CD4-positive, alpha-beta T cell treated with Interleukin-17A for 1 hour (primary cell): ENCODE results near the gene PNPLA5.
"Not testable (repeated sequence)": the region's sequence is repeated elsewhere in the genome, so short reads cannot be mapped to it uniquely, and the experiment has no call there.

Source experiments
- DNase-seq: peaks from one replicate; pipeline ENCODE4 v3.0.0-alpha.2; 2020

The PNPLA5 gene, protein sequence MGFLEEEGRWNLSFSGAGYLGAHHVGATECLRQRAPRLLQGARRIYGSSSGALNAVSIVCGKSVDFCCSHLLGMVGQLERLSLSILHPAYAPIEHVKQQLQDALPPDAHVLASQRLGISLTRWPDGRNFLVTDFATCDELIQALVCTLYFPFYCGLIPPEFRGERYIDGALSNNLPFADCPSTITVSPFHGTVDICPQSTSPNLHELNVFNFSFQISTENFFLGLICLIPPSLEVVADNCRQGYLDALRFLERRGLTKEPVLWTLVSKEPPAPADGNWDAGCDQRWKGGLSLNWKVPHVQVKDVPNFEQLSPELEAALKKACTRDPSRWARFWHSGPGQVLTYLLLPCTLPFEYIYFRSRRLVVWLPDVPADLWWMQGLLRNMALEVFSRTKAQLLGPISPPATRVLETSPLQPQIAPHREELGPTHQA

DNA sequence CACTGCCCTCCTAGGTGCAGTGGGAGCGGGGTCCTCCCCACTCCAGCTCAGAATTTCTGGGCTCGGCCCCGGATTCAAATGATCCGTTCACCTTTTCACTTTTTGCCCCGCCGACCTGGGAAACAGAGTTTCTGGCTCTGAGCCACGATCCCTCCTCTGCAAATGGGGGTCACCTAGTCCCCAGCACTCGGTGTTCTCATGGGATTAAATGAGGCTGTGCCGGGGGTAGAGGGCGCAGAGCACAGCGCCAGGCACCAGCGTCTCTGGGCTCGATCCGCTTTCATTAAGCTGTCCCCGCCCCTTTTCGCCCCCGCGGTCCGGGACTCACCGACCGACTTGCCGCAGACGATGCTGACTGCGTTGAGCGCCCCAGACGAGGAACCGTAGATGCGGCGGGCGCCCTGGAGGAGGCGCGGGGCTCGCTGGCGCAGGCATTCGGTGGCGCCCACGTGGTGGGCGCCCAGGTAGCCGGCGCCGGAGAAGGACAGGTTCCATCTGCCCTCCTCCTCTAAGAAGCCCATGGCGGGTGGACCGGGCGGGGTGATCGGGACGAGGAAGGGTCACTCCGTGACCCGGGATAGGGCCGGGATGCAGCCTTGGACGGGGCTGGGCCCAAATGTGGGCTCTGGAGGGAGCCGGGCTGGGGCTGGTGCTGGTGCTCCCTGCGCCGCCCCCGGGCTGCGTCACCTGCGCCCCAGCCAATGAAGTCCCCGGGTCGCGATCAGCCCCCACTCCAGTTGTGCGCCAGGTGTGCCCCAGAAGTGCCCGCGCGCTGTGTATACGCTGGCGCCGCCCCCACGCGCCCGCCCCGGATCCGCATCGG, at the start of gene PNPLA5:
TSS of gene PNPLA5 (minus strand) at position 654 of the 823 bp plus-strand sequence. CDS start at position 521, 133 bp downstream.
- DNase-seq = no peak

DNA sequence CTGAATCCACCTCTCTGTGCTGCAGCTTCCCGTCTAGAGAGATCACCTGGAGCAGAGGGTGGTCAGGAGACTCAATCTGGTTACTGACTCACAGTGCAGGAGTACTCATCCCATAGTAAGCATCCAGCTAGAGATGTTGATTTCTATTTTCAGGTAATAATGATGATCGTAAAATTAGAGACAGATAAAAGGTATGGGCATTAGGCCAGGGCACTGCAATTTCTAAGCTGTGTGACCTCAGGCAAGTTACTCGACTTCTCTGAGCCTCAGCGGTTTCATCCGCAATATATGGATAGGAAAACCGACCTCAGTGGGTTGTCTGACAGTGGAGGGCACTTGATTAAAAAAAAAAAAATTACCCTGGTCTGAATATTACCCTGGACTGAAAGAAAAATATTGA, 49.6 kb upstream of the PNPLA5 start:
- DNase-seq = no peak

DNA sequence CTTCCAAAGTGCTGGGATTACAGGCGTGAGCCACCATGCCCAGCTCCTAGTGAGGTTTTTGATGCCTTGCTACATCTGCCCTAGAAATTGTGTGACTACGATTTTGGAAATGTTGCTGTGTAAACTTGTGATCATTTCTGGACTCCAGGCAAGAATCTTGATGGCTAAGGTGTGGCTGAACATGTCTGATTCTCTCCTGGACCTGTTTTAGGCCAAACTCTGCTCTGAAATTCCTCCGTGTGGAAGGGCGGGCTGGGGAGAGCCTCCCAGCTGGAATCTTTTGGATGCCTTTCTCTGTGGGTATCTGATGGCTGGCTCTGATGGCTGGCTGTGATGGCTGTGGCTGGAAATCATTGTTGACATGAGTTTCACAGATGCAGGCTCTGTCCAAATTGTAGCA, 40.0 kb upstream of the PNPLA5 start:
- no peak for DNase-seq

DNA sequence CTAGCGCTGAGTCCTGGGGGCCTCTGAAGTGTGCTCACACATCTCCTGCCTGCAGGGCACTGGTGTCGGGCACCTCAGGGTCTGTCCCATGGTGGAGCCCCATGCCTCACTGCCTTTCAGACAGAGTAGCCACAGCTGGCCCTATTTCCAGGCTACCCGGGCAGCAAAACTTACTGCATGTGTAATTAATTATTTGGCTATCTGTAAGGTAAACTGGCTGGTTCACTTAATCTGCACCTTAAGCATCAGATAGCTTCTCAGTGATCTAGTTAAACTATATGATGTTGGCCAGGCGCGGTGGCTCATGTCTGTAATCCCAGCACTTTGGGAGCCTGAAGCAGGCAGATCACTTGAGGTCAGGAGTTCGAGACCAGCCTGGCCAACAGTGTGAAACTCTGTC, 37.1 kb upstream of the PNPLA5 start:
- DNase-seq = no peak

DNA sequence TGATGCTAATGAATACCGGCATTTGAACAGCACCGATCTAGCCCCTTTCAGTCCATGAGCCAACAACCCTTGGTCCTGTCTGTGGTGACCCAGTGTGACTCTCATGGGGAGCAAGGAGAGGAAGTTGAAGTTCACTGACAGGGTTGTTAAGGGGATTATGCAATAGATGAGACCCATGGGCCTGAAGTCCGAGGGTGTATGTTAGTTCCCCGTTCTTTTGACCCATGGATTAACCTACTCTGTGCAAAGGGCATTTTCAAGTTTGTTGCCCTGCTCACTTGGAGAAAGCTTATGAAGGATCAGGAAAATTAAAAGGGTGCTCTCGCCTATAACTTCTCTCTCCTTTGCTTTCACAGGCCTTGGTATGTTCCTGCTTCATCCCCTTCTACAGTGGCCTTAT, 36.7 kb upstream of the PNPLA5 start:
- DNase-seq = no peak

DNA sequence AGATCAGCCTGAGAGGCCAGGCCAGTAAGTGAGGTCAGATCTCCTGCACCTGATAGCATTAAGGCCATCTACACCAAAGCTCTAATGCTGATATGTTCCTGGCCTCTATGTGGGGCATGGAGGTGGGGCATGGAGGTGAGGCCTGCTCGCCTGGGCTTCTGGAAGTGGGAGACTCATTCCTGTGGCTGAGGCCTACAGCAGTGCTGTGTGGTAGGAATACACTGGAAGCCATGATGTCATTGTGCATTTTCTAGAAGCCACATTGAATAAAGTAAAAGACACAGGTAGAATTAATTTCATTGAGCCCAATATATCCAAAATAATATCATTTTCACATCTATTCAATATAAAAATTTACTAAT, 34.5 kb upstream of the PNPLA5 start:
- DNase-seq = no peak

DNA sequence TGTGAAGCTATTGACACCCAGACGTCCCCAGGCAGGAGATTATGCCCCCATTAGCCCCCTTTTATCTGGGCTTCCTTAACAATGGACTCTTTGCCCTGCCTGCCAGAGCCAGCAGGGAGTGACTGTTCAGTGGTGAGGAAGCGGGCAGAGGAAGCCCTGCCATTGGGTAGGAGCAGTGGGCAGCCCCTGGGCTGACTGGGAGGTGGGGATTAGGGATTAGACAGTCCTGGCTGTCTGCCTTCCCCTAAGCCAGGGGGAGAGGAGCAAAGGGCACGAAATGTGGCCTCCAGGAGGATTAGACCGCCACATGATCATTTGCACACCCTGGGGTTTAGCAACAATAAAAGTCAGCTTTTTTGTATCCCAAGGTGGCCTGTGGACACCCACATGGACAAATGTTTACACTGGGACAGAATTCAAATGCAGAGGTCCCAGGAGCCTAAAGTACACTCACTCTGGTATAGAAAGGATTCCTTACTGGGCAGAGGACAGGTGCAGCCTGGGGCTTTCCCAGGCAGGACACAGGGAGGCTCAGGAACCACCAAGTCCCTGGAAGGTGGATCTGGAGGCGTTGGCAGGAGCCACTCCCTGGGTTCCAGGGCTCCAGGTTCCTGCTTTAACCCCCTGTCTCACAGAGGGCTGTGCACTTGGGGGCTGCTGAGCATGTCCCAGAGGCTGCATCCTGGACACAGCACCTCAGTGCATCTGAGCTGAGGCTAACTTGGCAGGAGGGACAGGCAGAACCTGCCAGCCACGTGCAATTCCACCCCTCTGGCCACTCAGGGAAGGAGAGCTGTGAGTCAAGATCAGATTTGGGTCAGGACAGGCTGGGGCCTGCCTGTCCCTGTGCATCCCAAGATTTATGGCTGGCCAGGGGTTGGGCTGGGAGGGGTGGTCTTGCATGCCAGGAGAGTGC, 33.9 kb upstream of the PNPLA5 start:
- no peak for DNase-seq

DNA sequence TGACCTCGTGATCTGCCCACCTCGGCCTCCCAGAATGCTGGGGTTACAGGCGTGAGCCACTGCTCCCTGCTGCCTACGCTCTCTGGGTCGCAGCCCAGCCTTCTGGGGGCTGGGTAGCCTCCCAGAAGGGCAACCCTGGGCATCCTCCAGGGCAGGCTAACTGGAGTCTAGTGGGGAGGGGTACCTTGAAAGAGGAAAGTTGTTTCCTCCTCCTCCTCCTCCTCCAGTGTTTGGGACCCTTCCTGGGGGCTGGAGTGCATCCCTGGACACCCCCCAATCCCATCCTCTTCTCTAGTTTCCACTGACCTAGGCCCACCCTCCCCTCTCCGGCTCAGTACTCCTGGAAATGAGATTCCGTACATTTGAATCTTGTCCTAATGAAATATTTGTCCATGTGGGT, 33.1 kb upstream of the PNPLA5 start:
- no peak for DNase-seq

DNA sequence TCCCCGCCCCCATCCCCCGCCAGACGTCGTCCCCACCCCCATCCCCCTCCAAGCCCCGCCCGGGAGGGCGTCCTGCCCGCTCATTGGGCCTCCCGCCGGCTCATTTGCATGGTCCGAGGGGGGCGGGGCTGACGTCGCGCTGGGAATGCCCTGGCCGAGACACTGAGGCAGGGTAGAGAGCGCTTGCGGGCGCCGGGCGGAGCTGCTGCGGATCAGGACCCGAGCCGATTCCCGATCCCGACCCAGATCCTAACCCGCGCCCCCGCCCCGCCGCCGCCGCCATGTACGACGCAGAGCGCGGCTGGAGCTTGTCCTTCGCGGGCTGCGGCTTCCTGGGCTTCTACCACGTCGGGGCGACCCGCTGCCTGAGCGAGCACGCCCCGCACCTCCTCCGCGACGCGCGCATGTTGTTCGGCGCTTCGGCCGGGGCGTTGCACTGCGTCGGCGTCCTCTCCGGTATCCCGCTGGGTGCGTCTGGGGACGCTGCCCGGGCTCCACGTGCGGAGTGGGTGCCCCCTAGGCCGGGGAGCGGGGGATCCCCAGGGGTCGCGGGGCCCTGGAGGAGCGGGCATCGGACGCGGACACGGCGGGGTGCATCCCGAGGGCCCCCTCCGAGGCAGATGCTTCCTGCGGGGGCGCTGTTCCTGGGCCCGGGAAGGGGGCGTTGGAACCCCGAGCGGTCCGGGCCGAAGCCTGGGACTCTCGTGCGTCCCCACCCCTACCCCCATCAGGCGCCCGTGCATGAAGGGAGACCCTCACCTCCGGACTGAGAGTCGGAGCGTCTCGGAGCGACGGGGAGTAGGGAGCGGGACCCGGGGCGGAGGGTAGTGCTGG, 32.0 kb upstream of the PNPLA5 start, which contains the start of gene PNPLA3:
TSS of gene PNPLA3 (plus strand) at position 175 of the 834 bp plus-strand sequence. CDS start at position 282, 107 bp downstream.
- DNase-seq = peak; percentile 77

DNA sequence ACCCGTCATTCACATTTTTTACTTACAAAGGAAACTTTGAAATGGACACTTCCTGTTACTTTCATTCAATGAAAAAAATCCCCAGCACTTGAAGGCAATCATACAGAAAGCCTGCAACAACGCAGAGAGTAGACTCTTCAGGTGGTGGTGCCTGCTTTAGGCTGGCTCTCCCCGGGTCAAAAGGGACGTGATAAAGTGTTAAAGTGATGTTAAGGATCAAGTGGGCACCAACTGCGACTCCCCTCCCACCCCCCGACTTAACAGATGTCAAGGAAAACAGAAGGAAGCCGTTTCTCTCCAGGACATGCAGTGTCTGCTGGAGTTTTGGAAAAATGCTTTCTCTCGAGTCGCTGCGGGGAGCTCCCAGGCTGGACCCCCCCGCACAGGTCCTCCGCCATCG, 31.4 kb upstream of the PNPLA5 start:
- peak; percentile 6 for DNase-seq

DNA sequence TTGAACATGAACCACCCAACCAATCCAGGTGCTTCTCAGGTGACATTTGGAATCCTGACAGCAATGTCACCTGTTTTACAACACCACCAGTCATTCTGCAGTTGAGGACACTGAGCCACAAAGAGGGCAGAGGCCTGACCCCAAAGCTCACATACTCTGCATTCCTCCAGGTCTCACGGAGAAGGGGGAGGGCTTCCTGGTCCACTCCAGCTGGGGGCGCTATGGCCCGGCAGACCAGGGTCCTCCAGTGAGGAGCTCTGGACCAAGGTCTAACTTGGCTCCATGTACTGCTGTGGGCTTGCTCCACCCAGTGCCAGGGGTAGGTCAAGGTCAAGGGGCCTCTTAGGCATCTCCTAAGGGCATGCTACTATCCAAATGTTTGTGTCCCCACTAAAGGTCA, 30.3 kb upstream of the PNPLA5 start:
- no peak for DNase-seq

DNA sequence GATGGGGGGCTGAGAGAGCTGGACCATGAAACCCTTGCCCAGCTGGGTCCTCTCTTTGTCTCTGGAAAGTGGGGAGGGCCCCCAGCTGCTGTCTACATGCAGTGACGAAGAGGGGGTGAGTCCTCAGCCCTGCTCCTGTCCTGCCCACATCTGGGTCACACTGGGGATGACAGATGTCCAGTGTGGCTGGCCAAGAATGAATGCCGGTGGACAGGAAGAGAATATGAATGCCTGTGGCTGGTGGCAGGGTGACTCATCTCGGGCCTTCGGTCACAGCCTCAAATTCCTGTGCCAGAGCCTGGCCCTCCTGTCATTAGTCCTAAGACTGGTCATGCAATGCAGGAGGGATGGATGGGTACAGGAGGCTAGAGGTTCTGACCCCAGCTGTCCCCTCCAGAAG, 29.6 kb upstream of the PNPLA5 start:
- DNase-seq = no peak

DNA sequence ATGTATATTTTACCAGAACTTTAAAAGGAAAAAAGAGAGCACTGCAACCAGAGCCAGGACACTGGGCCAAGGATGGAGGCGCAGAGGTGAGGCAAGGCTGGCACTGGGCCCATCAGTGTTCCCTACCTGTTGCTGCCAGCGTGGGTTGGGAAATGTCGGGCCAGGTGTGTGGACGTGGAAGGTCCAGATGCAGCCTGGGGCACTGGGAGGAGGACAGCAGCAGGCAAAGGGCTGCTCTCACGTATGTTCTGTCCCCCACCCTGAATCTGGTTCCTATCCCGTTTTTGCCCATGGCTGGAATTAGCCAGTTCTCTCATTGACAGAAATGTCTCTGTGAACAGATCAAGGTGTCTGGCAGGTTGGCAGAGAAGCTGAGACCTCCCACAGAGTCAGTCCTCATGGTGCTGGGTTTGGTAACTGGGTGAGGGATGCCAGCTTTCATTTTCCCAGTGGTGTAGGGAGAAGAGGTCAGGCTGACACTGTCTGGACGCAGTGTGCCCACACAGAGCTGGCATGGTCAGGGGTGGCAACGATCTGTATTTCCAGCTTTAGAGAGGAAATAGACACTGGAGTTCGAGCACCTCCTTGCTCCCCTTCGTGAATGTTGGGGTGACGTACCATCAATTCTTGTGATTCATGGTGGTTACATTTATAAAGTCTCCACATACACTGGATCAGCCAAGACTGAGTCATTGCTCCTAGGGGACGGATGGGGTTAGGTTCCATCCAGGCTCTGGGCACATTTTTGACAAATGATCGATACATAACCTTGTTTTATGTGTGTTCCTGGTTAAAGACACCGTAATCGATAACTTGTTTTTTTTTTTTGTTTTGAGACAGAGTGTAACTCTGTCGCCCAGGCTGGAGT, 27.5 kb upstream of the PNPLA5 start:
- DNase-seq = no peak

DNA sequence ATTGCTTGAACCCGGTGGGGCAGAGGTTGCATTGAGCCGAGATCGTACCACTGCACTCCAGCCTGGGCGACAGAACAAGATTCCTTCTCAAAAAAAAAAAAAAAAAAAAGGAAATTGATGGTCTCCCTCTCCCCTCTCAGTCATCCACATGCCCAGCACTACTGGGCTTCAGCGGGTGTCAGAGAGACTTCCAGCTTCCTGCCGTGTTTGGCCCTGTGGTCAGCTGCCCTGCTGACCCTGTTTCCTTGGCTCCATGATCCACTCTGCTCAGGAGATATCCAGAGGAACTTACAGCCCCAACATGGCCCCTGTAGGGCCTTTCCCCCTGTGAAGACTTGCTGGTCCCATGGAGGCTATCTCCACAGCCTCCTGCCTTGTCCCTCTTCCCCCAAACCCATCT, 25.7 kb upstream of the PNPLA5 start:
- DNase-seq = no peak

DNA sequence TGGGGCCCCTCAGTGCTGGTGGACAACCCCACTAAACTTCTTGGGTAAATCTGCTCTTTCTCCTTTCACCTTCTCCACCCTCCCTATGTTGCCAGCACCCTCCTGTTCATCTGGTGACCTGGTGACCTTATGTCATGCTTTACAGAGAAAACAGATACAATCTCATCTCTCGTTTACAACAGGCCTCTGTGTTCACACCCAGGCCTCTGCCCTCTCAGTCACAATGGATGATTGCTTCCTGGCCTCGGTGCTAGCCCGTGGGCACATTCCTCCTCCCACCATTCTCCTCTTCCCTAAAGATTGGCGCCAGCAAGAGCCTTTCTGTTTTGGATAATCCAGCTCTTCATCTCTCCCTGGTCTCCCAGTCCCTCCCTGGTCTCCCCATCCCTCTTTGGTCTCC, 19.5 kb upstream of the PNPLA5 start:
- no peak for DNase-seq

DNA sequence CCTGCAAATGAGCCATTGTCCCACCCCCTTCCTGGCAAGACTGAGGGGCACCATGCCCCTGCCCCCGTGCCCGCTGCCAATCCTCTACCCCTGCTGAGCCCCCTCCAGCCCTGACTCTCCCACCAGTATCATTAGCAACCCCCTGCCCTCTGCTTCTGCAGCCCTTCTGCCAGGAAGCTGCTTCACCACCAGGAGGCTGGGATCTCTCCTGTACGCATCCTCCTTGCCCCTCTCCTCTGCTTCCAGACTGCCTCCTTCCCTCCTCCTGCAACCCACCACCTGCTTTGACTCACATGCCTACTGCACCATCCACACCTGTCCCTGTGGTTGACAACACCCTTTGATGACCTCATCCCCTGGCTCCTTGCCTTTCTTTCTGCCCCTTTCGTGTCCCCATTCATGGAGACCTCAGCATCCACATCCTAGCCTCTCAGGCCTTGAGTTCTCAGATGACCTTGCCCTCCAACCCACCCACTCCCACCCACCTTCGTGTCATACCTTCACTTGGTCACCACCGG, 18.4 kb upstream of the PNPLA5 start:
- DNase-seq = no peak

DNA sequence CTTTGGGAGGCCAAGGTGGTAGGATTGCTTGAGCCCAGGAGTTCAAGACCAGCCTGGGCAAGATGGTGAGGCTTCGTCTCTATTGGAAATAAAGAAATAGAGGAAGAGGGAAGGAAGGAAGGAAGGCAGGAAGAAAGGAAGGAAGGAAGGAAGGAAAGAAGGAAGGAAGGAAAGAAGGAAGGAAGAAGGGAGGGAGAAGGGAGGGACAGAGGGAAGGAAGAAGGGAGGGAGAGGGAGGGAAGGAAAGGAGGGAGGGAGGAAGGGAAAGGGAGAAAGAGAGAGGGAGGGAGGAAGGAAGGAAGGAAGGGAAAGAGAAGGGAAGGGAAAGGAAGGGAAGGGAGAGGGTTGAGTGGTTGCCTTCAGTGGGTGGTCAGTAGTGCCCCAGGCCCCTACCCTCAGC, 17.9 kb upstream of the PNPLA5 start:
- DNase-seq = no peak

DNA sequence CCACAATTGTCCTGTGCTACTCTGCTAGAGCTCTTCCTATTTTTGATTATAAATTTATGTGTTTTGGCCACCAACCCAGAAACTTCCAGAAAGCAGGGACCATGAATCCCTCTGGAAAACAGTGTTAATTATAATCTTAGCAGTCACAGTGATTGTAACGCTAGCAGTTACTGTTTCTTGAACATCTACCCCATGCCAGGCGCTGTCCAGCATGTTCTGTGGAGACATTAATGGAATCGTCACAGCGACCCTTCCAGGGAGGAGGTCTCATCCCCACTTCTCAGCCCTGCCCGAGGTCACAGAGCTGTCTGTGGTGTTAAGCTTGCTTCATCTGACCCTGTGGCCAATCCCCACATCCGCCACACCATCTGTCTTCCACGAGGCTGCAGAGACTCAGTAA, 13.9 kb upstream of the PNPLA5 start:
- no peak for DNase-seq

DNA sequence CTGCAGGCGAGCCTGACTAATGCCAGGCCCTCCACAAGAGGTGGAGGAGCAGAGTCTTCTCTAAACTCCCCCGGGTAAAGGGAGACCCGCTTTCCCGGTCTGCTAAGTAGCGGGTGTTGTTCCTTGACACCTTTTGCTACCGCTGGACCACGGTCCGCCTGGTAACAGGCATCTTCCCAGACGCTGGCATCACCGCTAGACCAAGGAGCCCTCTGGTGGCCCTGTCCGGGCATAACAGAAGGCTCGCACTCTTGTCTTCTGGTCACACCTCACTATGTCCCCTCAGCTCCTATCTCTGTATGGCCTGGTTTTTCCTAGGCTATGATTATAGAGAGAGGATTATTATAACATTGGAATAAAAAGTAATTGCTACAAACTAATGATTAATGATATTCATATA, 12.6 kb upstream of the PNPLA5 start:
- DNase-seq = peak; percentile 57

DNA sequence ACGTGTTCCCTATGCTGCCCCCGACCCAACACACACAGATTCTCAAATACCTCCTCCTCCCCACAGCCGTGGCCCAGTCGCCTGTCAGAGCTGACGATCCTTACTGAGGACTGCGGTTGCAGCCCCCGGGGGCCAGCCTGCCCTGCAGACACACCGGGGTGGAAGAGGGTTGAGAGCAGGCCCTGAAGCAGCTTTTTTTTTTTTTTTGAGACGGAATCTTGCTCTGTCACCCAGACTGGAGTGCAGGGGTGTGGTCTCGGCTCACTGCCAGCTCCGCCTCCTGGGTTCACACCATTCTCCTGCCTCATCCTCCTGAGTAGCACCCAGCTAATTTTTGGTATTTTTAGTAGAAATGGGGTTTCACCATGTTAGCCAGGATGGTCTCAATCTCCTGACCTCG, 11.2 kb upstream of the PNPLA5 start:
- not testable (repeated sequence) for DNase-seq
